Measurements from ENCODE around the gene CAMK1G.

CAMK1G gene

DNA sequence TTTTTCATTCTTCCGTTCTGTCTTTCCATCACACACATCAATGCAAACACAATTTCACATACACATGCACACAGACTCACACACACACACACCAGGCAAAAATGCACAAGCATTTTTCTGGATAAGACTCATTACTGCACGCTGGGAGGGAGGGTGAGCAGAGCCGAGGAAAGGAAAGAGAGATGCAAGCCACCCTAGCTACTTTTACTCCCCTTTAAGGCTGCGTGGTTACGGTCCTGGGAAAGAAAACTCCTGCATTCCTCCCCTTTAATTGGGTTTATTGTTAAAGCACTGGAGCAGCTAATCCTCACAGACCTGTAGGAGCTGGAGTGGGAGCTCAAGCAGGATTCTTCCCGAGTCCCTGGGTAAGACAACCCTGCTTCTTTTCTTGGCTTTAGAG is at the start of gene CAMK1G:
Gene CAMK1G, plus strand, starts transcription at position 307 of the 400 bp plus-strand sequence. CDS start 11,270 bp downstream, outside the sequence.
- DNase-seq (ENCODE audit: low read depth in 3 of 3, low spot score in 1 of 3): no peak

DNA sequence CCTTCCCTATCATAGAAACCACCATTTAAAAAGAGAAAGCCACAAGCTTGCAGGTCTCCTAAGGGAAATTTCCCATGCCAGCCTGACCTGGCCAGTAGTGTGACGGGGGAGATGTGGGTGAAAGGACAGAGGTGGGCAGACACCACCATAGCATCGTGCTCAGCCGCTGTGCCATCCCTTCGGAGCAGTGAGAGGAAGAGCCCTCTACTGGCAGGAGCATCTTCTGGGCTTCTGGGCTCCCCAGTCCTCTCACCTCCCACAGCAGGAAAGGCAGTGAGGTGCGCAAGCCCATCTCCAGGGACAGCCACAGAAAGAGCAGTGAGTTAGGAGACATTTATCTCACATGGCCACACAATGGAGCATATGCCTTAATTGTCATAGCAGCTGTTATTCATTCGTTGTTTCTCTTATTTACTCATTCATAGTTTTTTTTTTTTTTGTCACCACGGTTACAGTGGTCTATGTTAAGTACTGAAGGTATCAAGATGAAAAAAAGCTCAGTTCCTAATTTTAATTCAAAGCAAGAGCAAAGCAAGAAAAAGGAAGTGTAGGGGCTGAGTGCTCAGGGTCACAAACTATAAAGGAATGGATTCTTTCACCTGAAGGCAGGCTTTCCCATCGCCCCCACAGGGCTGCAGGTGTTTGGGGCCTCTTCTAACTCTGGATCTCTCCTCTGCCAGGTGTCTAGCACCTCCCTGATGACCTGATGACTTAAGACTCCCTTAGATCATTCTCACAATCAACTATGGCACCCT is 48.8 kb upstream of the CAMK1G start:
- DNase-seq (ENCODE audit: low read depth in 3 of 3, low spot score in 1 of 3): no peak

DNA sequence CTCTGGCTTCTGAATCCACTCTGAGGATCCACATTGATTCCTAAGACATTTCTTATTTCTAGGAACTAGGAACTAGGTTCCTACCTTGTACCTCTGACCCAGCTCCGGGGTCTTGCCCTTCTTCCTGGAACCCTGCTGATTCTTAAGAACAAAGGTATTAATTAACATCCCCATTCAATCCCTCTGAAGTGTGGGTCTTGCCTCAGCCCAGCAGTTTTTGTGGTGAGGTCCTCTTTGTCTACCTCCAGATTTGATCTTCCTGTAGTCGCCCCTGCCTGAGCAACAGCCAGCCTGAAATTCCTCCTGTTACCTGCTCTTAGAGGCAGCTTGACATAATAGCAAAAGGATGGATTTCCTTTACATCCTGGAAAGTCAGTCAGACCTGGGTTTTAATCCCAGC is 46.7 kb upstream of the CAMK1G start:
- no peak for DNase-seq (ENCODE audit: low read depth in 3 of 3, low spot score in 1 of 3)

DNA sequence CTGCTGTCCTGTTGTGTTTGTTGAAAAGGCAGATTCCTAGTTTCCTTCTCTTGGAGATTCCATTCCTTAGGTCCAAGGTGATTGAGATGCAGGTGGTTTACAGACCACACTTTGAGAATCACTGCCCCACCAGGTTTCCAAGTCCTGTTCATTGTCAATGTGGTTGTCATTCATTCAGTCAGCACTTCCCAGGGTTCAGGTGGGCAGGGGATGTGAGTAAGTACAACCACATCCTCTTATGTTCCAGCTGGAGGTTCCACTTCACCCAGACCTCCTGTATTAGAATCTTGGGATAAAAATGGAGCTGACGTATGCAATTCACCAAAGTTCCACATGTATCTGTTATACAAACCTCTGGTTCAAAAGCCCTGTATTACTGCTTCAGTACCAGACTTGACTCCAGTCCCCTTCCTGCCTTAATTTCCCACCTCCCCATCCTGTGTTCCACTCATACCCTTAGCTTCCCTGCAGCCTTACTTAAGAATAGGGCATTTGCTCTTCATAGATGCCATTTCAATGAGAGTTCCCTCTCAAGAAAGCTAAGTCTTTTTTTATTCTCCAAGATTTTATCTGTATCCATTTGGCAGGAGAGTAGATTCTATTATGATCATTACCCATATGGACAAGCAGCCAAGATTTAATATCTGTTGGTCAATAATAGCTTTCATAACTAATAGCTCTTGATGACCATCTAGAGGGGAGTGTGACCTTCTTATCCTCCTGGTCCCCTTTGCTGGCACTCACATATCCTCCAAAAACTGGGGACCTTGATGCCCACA is 46.0 kb upstream of the CAMK1G start:
- no peak for DNase-seq (ENCODE audit: low read depth in 3 of 3, low spot score in 1 of 3)

DNA sequence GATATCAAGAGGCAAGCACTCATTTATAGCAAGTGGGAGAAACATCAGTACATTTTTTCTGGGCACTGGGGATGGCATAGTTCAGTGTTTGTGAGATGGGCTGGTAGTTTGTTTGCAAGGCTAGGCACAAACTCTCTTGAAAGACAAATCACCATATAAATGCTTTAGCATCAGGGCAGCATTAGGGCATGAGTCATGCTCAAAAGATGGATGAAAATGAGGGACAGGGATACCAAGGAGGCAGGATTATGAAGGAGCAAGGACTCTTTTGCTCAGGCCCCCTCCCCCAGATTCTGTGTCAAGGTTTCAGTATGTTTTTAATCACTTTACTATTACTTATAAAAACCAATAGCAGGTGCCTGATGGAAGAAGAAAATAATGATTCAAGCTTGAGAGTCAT is 43.9 kb upstream of the CAMK1G start:
- DNase-seq (ENCODE audit: low read depth in 3 of 3, low spot score in 1 of 3): no peak

DNA sequence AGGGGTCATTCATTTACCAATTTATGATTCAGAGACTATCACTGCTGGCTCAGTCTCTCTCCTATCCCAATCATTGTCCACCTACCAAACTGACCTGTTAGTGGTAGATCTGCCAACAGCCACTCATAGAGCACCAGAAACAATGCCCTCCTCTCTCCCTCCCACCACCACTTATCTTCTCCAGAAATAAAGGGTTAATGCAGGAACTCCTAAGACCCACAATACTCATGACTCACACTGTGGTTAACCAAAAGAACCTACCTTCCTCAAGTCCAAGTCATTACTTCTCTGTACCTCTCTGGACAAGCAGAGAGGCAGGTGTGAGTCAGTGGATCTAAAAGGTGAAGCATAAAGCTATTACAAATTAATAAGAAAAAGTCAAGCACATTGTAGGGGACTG is 40.9 kb upstream of the CAMK1G start:
- DNase-seq (ENCODE audit: low read depth in 3 of 3, low spot score in 1 of 3): no peak

DNA sequence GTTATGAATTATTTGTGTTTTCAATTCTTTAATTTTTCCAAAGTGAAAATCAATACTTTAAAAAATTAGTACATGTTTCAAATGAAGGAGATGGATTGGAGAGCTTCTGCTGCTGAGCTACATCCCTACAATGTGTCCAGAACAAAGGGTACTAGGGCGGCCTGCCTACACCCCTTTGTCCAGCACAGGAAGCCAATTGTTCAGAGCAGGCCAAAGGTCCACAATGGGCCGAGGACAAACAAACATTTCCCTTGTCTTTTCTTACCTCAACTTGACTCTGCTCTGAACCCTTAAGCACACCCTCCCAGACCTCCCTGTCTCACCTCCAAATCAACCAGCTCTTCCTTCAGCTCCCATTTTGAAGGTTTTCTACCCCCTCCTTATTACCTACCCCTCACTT is 39.4 kb upstream of the CAMK1G start:
- DNase-seq (ENCODE audit: low read depth in 3 of 3, low spot score in 1 of 3): no peak

DNA sequence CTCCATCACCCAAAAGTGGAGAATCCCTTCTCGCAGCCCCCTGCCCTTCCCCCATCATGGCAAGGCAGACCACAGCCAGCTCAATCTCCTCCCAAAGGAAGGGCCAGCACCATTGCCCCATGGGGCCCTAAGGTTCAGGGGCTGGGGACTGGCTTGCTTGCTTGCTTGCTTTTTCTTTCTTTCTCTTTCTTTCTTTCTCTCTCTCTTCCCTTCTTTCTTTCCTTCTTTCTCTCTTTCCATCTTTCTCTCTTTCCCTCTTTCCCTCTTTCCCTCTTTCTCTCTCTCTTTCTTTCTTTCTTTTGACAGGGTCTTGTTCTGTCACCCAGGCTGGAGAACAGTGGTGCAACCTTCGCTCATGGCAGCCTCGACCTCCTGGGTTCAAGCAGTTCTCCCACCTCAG is 38.1 kb upstream of the CAMK1G start:
- DNase-seq (ENCODE audit: low read depth in 3 of 3, low spot score in 1 of 3): no peak

DNA sequence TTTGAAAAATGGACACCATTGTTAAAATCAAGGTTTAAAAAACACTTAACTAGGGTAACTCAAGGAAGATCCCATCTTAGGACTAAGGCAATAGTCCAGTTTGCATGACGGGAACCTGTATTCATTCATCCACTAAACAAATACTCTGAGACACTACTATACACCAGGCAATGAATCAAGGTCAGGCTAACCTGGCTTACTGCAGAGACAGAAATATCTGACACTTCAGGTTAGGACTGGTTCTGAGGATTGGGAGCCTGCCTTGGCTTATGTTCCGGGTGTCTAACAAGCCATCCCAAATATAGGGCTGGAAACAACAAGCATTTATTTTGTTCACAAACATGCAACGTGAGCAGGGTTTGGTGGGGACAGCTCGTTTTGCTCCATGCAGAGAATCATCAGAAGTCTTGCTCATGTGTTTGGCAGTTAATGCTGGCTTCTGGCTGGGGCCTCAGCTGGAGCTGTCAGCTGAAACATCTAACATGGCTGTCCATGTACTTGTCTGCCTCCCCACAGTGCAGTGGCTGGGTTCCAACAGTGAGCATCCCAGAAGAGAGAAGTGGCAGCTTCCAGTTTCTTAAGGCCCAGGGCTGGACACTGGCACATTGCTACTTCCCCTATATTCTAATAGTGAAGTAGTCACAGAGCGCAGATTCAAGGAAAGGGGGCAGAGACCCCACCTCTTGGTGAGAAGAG is 37.0 kb upstream of the CAMK1G start:
- no peak for DNase-seq (ENCODE audit: low read depth in 3 of 3, low spot score in 1 of 3)

DNA sequence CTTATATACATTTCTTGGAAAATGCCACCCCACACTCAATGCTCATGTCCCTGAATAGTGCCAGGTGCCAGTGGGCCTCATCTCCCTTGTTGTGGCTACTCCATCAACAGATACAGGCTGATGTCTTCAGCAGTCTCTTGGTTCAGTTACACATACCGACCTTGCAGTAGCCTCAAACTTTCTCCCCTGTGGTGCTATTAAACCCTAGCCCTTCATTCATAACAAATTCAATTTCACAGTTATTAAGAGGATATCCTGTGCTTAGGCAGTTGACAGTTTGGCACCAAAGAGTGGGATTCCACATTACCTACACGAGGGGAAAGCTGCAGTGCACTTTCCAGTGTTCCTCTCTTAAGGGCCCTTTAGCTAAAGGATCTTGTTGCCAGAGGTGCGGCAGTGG is 35.9 kb upstream of the CAMK1G start:
- no peak for DNase-seq (ENCODE audit: low read depth in 3 of 3, low spot score in 1 of 3)

DNA sequence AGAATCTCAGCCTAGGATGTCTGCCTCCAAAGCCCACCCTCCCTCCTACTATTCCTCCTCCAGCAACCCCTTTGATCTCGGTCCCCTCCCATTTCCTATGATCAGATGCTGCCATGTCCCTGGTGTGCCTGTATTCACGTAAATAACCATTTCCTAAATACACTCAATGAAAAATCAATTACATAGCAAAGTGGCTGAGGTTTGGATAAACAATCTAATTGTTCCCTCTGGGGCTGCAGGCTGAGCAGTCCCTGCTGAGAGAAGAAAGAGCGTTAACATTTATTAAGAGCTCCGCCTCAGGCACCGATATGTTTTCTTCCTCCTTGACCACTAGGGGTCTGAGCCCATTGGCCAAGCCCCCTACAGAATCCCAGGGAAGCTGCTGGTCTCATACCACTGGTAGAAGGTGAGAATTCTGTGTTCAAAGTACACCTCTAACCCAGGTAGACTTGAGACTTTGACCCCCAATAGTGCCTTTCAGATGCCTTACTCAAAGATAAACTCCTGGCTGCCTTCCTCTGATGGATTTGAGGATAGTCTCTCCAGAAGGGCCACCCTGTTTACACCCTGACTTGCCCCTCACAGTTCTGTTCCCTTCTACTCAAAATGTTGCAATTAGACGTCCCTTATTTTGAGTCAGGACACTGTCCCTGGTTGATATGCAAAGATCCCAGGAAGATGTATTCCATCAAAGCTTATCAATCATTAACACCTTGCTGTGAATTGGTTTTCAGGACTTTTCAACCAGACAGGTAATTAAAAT is 33.9 kb upstream of the CAMK1G start:
- no peak for DNase-seq (ENCODE audit: low read depth in 3 of 3, low spot score in 1 of 3)

DNA sequence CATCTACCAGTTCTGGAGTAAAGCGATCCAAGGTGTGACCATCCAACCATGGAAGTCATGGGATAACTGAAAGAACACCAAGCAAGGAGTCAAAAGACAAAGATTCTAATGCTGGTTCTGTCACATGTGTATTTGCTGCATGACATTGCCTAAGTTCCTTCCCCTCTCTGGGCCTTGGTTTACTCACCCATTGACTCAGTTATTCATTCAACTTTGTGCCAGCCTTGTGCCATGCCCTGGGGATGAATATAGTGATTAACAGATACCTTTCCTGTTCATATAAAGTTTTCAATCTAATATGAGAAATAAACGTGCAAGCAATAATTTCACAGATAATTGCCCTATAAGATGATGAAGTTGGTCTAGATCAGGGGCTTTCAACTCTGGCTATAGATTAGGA is 33.0 kb upstream of the CAMK1G start:
- DNase-seq (ENCODE audit: low read depth in 3 of 3, low spot score in 1 of 3): no peak

DNA sequence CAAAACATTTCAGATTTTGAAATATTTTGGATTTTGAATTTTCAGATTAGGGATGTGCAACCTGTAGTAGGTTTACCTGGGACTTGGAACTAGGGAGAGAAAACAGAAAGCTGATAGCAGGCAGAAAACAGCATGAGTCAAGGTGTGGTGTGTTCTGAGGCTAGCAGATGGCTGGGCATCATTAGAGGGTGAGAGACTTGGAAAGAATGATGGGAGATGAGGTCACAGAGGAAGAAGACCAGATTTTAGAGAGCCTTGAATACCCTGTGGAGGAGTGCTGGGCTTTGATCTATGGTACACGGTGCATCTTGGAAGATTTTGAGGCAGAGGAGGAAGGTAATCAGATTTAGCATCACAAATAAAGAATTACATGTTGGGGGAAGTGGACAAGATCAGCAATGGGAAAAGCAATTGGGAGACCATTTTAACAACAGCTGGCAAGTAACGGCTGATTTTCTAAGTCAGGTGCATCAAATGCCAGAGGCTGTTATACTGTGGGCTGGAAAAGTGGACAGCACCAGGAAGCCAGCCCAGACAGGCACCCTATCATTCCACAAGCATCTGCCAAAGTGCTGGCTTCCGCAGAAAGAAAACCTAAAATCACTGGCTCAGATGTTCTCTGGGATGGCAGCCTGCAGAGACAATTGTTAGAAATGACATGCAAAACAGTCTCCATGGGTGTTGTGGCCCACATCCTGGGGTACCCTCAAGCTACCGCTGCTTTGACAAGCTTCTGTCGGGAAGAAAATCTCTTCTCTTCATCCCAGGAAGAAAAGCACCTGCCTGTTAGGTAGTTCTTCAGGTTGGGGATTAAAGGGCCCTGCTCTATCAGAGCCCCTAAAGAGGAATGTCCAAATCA is 30.9 kb upstream of the CAMK1G start:
- no peak for DNase-seq (ENCODE audit: low read depth in 3 of 3, low spot score in 1 of 3)

DNA sequence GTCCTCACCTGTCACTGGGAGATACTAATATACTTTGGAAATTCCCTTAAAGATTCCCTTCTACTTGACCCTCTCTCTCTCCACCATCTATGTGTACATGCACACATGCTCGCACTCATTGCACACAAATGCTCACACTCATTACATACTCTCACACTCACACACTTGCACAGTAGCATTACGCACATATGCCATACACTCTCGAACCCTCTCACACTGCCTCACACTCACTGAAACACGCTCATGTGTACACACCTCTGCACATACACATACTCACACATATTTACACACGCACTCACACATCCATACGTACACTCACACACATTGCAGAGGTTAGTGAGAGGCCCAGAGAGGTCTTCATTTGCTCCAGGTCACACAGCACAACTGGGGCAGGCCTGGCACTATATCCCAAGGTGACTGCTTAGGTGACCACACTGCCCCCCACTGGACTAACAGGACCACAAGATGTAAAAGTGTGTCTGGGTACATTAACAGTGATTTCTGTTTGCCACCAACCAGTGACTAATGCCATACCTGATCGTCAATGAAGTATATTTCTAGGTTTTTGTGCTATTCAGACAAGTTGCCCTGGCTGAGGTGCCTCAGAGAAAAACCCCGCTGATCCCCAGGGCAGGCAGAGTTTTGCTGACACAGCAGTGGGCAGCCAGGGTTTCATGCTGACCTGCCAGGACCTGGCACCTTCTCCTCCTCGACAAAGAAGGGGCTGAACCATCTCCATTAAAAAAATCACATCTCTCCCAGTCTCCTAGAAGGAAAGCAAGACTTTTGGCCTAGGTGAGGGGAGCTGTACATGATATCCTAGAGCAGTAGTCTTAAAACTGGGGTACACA is 28.5 kb upstream of the CAMK1G start:
- DNase-seq (ENCODE audit: low read depth in 3 of 3, low spot score in 1 of 3): no peak

DNA sequence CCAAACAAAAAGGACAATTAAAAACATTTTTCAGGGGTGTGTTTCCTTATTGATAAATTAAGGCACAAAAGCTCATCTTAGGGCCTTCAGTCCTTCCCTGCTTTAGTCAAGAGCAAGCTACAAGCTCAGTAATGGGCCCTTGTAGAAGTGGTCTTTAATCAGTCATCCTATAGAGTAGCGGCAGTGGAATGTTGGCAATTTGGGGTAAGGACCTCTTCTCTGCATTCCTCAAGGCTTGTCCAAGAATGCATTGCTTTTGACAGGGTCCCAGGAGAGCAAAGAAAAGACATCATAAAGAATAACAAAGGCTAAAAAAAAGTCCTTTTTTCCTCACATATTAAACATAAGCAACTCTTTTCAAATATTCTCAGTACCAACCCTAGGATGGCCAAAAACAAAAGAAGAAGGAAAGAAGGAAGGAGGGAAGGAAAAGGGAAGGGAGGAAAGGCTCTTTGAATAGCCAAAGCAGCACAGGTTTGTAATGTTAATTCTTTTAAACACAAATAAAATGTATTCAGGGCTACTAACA is 27.3 kb upstream of the CAMK1G start:
- DNase-seq (ENCODE audit: low read depth in 3 of 3, low spot score in 1 of 3): no peak

DNA sequence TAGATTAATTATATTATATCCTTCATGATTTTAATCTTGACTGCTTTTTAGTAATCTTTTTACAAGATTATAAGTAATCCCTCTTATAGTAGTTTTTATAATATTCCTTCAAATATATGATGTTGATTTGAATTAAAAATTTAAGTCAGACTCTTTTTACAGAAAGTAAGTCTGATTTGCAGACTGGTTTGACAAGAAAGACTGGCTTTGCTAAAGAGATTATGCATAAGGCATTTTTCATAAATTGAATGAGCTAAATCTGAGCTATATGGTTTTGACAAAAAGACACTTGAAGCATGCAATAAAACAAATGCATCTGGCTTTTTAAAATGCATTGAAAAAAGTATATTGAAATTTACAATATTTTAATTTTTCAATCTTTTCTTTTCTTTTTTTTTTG is 26.3 kb upstream of the CAMK1G start:
- no peak for DNase-seq (ENCODE audit: low read depth in 3 of 3, low spot score in 1 of 3)

DNA sequence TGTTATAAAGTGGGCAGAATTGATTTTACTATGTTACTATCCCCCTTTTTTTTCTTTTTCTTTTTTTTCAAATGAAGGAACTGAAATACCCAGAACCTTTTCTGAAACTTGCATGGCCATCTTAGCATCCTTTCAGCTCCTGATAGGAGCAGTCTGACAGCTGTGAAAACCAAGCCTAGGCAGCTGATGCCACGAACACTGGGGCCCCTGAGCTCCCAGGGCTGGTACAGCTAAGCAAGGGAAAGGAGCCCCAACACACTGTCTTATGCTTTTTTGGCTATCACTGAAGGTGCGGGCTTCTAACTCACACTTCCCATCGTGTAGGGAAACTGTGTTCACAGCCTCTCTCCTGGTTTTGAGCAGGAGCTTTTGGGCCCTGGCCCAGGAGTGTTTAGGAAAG is 23.0 kb upstream of the CAMK1G start:
- DNase-seq (ENCODE audit: low read depth in 3 of 3, low spot score in 1 of 3): no peak

DNA sequence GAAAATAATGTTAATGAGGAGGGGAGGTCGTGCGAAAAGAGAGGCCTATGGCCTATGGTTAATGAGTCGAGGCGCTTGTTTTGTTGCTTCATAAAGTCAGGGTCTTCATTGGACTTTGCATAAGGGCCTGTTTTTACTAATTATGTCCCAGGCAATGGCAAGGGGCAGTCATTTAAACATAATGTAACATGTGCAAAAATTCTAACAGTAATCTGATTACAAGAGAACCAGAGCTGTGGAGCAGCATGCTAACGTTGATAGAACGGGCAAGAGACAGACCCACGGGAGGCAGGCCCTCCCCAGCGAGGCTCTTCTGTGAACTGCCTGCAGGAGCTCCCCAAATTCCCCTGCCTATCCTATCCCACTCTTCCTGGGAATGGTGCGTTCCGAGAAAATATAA is 22.6 kb upstream of the CAMK1G start:
- DNase-seq (ENCODE audit: low read depth in 3 of 3, low spot score in 1 of 3): no peak

DNA sequence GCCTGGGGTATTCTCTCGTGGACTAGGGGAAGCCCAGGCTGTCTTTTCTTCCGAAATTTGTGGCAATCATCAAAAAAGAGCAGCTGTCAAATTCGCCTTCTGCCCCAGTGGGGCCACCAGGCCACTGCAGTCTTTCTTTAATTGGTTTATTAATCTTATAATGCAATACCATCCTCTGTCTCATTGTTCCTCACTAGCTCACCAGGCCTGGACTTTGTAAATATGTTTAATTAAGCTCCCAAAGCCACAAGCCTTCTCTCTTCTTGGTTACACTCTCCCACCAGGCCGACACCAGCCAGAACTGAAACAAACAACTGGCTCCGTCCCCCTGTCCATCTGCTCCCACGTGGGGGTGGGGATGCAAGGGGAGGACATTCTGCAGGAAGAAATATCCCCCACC is 22.0 kb upstream of the CAMK1G start:
- DNase-seq (ENCODE audit: low read depth in 3 of 3, low spot score in 1 of 3): no peak

Data from stimulated activated CD4-positive, alpha-beta T cell treated with anti-CD3 and anti-CD28 coated beads, TNF-alpha, amount 100 ng/mL, for 1 hour (primary cell).